GM12801 (cell line): Measurements from ENCODE around the gene DEPDC1.

Source experiments
- TF ChIP-seq, protein P1 (sequence below): IDR thresholded peaks from one replicate; pipeline ENCODE4 v1.5.1; 2011; ENCODE audit warnings: control low read depth; ENCODE audit not compliant: insufficient read length; ENCODE audit errors: extremely low read depth

DEPDC1 gene

DNA sequence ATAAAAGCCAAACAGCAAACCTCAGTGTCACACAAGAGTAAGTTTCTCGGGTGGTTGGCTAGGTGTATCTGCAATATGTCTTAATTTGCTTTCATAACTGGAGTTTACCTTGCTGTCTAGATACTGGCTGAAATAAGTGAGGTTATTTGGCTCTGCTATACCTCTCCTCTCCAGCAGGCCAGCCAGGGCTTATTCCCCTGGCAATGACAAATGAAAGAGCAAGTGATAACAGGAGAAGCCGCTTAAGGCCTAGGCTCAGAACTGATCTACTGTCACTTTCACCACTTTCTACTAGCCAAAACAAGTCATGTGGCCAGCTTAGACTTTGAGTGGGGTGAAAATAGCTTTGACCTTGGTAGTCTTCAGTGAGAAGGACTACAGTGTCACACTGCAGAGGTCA is 42.3 kb downstream of the DEPDC1 start:
- TF ChIP-seq, protein P1, sequence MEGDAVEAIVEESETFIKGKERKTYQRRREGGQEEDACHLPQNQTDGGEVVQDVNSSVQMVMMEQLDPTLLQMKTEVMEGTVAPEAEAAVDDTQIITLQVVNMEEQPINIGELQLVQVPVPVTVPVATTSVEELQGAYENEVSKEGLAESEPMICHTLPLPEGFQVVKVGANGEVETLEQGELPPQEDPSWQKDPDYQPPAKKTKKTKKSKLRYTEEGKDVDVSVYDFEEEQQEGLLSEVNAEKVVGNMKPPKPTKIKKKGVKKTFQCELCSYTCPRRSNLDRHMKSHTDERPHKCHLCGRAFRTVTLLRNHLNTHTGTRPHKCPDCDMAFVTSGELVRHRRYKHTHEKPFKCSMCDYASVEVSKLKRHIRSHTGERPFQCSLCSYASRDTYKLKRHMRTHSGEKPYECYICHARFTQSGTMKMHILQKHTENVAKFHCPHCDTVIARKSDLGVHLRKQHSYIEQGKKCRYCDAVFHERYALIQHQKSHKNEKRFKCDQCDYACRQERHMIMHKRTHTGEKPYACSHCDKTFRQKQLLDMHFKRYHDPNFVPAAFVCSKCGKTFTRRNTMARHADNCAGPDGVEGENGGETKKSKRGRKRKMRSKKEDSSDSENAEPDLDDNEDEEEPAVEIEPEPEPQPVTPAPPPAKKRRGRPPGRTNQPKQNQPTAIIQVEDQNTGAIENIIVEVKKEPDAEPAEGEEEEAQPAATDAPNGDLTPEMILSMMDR: no peak

DNA sequence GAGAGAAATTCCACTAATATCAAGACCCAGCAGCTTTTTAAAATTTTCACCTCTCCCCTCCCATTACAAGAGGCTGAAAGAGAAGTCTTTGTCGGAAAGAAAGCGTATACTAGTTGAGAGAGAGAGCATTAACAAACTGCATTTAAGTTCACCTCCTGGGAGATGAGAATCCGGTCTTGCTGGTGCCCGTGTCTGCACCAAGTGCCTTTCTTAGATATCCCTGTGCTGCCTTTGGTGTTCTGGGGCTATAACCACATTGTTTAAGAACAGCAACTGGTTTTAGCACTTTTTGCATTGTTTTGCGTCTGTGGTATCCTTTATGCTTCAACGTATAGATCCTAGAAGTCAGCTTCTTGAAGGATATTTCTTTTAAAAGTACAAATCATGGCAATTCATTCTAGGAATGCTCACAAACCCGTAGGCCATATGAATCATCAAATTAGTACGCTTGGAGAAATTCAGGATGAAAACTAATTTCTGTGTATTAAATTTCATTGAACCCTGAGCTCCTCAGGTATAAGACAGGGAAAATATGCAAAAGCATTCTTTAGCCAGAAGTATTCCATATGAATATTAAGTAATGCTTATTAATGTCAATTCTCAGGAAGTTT is 43.7 kb downstream of the DEPDC1 start:
- TF ChIP-seq, protein P1: no peak

DNA sequence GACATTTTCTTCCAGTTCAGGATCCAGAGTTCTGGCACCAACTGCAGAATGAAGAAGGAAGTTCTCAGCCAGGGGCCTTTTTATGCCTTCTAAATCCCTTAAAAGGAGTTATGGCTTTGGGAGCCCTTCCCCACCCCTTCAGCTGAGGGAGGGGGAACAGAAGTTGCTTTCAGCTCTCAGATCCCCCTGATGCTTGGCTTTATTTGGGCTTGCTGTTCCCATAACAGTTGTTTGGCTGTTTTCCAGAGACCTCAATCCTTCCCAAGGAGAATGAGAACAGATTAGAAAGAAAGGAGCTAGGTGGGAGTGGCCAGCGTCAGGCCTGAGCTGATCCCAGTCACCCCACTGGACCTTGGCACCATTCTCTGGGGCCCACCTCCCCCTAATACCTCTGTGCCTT is 47.0 kb downstream of the DEPDC1 start, which contains the start of gene RPE65:
TSS of gene RPE65 (minus strand) at position 54 of the 400 bp plus-strand sequence. CDS start at position 5, 49 bp downstream.
- TF ChIP-seq, protein P1: no peak

DNA sequence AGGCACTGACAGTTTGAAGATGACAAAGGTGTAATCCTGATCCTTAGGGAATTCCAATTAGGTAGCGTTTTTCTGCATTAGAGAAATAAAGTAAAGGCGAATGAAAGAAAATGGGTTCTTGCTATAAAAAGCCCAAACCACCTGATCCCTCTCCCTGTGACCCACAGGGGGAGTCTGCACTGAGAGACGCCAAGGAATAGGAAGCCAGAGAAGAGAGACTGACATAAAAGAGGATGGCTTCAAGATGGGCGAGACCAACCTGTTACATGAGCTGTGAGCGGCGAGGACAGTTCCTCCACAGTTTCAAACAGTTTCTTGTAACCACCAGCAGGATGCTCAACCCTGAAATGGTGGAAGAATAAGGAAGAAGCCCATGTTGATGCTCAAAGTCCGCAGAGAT is 48.5 kb downstream of the DEPDC1 start:
- TF ChIP-seq, protein P1: no peak

DNA sequence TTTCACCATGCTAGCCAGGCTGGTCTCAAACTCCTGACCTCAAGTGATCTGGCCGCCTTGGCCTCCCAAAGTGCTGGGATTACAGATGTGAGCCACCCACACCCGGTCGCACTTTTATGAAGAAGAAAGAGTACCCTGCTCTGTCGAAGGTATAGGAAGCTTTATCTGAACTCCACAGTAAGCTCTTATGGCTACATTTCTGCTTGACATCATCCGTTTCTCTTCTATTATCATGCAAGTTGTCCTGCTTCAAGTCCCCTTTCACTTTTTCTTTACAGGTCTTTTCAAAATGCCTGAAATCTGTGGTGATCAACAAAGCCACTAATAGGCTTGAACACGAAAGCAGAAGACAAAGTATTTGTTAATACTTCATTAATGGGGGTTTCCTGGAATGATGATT is 51.2 kb downstream of the DEPDC1 start:
- TF ChIP-seq, protein P1: no peak

DNA sequence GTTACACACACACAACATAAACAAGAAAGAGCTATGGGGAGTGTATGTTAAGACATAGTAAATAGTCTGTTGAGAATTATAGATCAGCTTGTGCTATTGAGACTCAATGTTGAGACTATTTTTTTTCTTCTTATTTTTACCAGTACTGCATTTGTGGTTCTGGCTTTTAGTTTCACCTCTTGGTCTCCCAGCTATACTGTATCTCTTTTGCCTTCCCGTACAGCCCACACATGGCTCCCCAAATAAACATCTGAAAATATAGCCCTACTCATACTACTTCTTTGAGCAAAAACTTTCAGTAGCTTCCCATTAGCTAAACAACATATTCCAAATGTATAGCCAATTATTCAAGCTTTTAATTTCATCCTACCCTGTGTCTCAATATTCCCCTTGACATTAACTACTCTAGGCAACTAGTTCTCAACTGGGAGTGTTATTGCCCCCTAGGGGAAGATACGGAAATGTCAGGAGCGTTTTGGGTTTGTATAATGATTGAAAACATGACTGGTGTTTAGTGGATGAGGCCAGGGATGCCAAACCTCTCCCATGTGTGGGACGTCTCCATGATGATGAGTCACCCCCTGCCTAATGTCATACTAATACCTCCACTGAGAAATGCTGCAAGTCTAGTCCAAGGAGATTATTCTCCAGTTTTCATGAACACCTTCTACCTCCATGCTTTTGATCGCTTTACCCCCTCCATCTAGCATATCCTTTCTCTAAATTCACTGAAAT is 53.9 kb downstream of the DEPDC1 start:
- TF ChIP-seq, protein P1: no peak

DNA sequence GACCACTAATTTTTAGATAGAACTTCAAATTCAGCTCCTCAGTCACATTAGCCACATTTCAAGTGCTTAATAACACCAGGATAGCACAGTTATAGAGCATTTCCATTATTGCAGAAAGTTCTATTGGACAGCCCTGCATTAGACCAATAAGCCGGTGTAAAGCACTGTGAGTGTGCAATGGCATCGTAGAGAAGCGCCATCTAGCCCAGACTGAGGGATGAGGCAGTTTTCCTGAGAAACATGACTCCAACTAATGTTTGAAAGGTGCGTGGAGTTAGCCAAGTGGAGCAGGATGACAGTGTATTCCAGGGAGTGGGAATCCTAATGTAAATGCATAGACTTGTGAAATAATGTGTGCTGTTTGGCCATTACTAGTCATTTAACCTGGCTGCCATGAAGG is 54.9 kb downstream of the DEPDC1 start:
- TF ChIP-seq, protein P1: no peak
